Measurements from ENCODE around the gene RMRP.
A peak's percentile ranks its signal among the peaks of the same experiment; 100 is the strongest.

Gene RMRP

GRCh38 chr9:35618325-35618727 lies 39.5 kb downstream of the RMRP start, which contains the start of gene CD72:
CD72 (minus strand) TSS chr9:35618413; CDS start chr9:35618303, 110 bp downstream.
- TF ChIP-seq EZH2phosphoT487 (conservative IDR thresholded peaks at IDR 0.05; ENCODE audit: low read length) (no peak), CTCF (IDR thresholded peaks at IDR 0.05; ENCODE audit: insufficient read depth, low read length, poor library complexity, severe bottlenecking) (no peak)
- Histone ChIP-seq H3K27me3 (ENCODE audit: low read length) (no peaks in the 10 kb centered on the region), H2AFZ (ENCODE audit: low read depth, low read length, severe bottlenecking) (peak within 1 kb of the TSS; percentile 22), H3K4me2 (ENCODE audit: low read depth, low read length, poor library complexity, severe bottlenecking) (peak within 1 kb of the TSS; percentile 63), H3K9me3 (ENCODE audit: insufficient read depth, low read length) (no peaks in the 10 kb centered on the region), H3K4me3 (ENCODE audit: insufficient read depth, low read length, poor library complexity, severe bottlenecking) (peak within 1 kb of the TSS; percentile 25), H3F3A (ENCODE audit: insufficient read depth) (peaks cover 52% of the 10 kb centered on the region), H4K20me1 (ENCODE audit: low read depth, low read length) (no peaks in the 10 kb centered on the region), H3K36me3 (ENCODE audit: low read length) (no peaks in the 10 kb centered on the region), H3K9ac (ENCODE audit: low read length) (peak within 1 kb of the TSS; percentile 54), H3K9me2 (replicated peaks; ENCODE audit: insufficient read depth, low read length) (no peaks in the 10 kb centered on the region), H3K27ac (ENCODE audit: low read depth, low read length) (peak within 1 kb of the TSS; percentile 94), H3K79me2 (ENCODE audit: insufficient read depth, low read length) (no peaks in the 10 kb centered on the region)

GRCh38 chr9:35617548-35617947 lies 40.3 kb downstream of the RMRP start:
- H3F3A ChIP-seq (ENCODE audit: insufficient read depth) = peaks cover 54% of the 10 kb centered on the region
- H4K20me1 ChIP-seq (ENCODE audit: low read depth, low read length) = no peaks in the 10 kb centered on the region
- H3K27ac ChIP-seq (ENCODE audit: low read depth, low read length) = peak overlapping the region; percentile 94
- no peaks in the 10 kb centered on the region for H3K36me3 ChIP-seq (ENCODE audit: low read length)
- H3K4me3 ChIP-seq (ENCODE audit: insufficient read depth, low read length, poor library complexity, severe bottlenecking) = peak overlapping the region; percentile 25
- H2AFZ ChIP-seq (ENCODE audit: low read depth, low read length, severe bottlenecking) = peak overlapping the region; percentile 22
- peak overlapping the region; percentile 63 for H3K4me2 ChIP-seq (ENCODE audit: low read depth, low read length, poor library complexity, severe bottlenecking)
- peak overlapping the region; percentile 54 for H3K9ac ChIP-seq (ENCODE audit: low read length)
- H3K27me3 ChIP-seq (ENCODE audit: low read length) = no peaks in the 10 kb centered on the region
- no peaks in the 10 kb centered on the region for H3K9me2 ChIP-seq (replicated peaks; ENCODE audit: insufficient read depth, low read length)
- no peak for TF ChIP-seq CTCF (IDR thresholded peaks at IDR 0.05; ENCODE audit: insufficient read depth, low read length, poor library complexity, severe bottlenecking)
- no peak for TF ChIP-seq EZH2phosphoT487 (conservative IDR thresholded peaks at IDR 0.05; ENCODE audit: low read length)
- no peaks in the 10 kb centered on the region for H3K9me3 ChIP-seq (ENCODE audit: insufficient read depth, low read length)
- H3K79me2 ChIP-seq (ENCODE audit: insufficient read depth, low read length) = no peaks in the 10 kb centered on the region

- peak overlapping the region; percentile 22 for H2AFZ ChIP-seq (ENCODE audit: low read depth, low read length, severe bottlenecking)
Observed at GRCh38 chr9:35616681-35617459, 40.9 kb downstream of the RMRP start.

More at GRCh38 chr9:35616681-35617459, 40.9 kb downstream of the RMRP start:
- H3K4me3 ChIP-seq (ENCODE audit: insufficient read depth, low read length, poor library complexity, severe bottlenecking) = peak overlapping the region; percentile 25
- H3F3A ChIP-seq (ENCODE audit: insufficient read depth) = peaks cover 51% of the 10 kb centered on the region
- TF ChIP-seq EZH2phosphoT487 (conservative IDR thresholded peaks at IDR 0.05; ENCODE audit: low read length) = no peak
- TF ChIP-seq CTCF (IDR thresholded peaks at IDR 0.05; ENCODE audit: insufficient read depth, low read length, poor library complexity, severe bottlenecking) = no peak
- H3K9ac ChIP-seq (ENCODE audit: low read length) = peak overlapping the region; percentile 54
- H3K36me3 ChIP-seq (ENCODE audit: low read length) = no peaks in the 10 kb centered on the region
- no peaks in the 10 kb centered on the region for H3K27me3 ChIP-seq (ENCODE audit: low read length)
- peak overlapping the region; percentile 94 for H3K27ac ChIP-seq (ENCODE audit: low read depth, low read length)
- H3K9me3 ChIP-seq (ENCODE audit: insufficient read depth, low read length) = no peaks in the 10 kb centered on the region
- no peaks in the 10 kb centered on the region for H3K79me2 ChIP-seq (ENCODE audit: insufficient read depth, low read length)
- H4K20me1 ChIP-seq (ENCODE audit: low read depth, low read length) = no peaks in the 10 kb centered on the region
- H3K4me2 ChIP-seq (ENCODE audit: low read depth, low read length, poor library complexity, severe bottlenecking) = peak overlapping the region; percentile 63
- no peaks in the 10 kb centered on the region for H3K9me2 ChIP-seq (replicated peaks; ENCODE audit: insufficient read depth, low read length)

Data from SU-DHL-6 (cell line).